DMS53 treated with DMSO at 0.1 percent for 48 hours (cell line): Measurements from ENCODE around the gene USH1C.

Experiments used
- DNase-seq: peaks from one replicate; lab custom pipeline; 2025; ENCODE audit not compliant: unreplicated experiment; lab: John Stamatoyannopoulos, UW

Gene USH1C

DNA sequence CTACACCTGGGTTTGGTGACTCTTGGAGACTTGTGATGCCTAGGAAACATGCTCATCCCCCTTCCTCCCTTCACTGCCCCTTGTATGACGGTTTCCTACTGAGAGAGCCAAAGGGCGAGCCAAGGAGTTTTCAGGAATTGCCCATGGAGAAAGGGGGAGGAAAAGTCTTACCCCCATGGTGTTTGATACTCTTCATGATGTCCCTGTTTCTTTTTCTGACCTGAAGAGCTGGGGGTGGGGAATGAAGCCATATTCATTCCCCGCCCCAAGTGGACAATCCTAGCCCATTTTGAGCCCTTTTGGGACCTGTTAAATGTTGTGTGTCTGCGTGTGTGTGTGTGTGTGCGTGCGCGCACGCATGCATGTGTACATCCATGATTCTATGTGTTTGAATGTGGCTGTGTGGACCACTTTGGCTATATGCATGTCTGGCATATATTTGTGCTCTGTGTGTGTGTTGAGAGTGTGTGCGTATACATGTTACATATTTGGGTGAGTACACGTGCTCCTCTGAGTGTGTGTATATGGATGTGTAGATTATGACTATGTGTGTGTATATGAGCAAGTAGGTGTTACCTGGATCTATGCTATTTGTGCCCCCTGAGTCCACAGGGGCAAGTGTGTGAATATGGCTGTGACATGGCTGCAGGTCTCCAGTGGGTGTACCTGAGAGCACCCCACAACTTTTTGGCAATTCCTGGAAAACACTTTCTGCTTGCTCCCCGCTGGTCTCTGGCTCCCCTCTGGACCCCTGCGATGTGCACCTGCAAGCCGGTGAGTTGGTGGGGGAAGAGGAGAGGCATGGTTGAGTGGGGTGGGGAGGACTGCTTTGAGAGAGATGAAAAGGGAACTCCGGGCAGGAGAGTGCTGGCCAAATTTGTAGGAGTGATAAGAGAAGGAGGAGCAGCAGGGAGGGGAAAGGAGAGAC is 27.5 kb upstream of the USH1C start:
- DNase-seq, result no peak

DNA sequence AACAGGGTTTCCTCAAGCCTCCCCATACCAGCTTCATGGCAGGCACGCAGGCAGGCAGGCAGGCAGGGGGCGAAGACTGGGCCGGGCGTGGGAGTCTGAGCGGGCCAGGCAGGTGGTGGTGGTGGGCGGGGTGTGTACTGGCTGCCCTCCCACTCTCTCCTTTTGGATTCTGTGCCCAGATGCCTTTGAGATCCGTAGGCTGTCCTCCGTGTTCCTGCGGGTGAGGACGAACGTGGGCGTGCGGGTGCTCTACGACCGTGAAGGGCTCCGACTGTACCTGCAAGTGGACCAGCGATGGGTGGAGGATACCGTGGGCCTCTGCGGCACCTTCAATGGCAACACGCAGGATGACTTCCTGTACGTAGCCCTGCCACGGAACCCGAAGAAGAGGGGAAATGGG is 25.8 kb upstream of the USH1C start:
- no peak for DNase-seq

DNA sequence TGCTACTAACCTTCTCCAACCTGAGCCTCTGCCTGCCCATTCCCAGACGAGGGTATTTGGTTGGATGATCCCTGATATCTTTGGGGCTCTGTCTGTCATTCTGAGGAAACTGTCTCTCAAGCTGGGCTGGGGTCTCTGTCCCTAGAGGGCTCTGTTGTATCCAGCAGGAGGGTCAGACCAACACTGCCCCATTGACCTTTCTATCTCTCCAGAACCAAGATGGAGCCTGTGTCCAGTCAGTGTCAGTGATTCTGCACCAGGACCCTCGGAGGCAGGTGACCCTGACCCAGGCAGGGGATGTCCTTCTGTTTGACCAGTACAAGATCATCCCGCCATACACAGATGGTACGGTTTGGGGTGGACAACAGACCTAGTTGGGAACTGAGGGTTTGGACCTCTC is 24.7 kb upstream of the USH1C start:
- DNase-seq, result no peak

DNA sequence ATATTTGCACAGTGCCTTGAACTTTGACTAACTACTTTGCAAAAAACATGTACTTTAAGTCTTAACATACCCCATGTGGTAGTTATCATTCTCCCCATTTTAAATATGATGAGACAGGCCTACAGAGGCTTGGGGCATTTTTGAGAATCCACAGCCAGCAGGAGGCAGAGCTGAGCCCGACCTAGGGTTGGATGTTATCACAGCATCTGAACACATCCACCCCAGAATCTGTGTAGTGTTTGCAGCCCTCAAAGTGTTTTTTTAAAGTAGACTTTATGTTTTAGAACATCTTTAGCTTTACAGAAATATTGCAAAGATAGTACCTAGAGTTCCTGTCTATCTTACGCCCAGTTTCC is 20.4 kb upstream of the USH1C start:
- no peak for DNase-seq

DNA sequence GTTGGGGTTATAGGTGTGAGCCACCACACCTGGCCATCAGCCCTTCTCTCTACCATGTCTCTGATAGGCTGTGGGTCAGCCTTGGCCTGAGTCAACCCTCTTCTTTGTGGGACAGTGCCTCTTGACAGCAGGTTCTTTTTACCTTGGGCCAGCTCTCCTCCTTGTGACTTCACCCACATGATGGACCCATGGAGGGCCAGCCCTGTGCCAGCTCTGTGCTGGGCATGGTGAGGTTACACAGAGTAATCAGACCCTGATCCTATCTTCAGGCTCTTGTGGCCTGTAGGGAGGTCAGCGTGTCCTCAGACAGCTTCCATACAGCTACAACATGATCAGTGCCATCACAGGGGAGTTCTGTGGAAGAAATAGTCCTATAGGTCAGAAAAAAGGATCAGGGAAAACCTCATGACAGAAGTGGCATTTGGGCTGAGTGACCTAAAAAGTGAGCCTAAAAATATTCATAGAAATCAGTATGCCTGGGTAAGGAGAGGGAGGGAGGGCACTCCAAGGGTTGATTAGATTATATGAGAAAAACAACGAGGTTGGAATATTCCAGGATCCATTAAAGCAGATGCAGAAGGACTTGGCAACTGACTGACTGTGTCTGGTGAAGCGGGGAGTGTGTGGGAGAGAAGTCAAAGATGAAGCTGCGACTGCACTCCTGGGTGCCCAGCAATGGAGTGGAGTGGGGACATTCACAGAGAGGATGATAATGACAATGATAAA is 19.9 kb upstream of the USH1C start:
- DNase-seq, result no peak

DNA sequence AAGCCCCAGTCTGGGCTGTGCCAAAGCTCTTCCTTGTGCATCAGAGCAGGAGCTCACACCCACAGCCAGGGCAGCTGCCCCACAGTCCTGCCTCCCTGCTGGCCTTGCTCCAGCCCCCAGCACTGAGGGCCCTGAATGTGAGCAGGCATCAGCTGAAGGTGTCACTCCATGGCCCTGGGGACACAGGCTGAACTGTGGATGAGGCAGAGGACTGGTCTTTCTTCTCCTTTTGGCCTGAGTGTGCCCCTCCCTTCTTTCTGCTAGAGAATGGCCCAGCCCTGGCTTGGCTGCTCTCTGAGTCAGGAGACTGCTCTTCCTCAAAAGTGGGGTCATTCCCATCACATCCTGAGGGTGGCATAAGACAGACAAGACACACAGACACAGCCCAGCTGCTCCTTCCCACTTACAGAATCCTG is 19.0 kb upstream of the USH1C start:
- DNase-seq, result peak; percentile 12

DNA sequence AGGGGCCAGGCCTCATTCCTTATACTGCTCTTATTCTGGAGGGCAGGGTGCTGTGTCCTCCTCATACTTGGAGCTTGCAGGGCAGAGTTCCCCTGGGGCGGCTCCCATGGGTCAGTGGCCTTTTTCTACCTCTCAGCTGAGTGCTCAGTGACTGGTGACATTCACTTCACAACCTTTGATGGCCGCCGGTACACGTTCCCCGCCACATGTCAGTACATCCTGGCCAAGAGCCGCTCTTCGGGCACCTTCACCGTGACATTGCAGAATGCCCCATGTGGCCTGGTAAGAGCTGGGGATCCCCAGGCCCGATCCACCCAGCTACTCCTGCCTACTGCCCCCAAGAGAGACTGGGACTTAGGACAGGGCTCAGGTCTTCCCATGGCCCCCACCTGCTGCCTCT is 17.3 kb upstream of the USH1C start:
- no peak for DNase-seq

DNA sequence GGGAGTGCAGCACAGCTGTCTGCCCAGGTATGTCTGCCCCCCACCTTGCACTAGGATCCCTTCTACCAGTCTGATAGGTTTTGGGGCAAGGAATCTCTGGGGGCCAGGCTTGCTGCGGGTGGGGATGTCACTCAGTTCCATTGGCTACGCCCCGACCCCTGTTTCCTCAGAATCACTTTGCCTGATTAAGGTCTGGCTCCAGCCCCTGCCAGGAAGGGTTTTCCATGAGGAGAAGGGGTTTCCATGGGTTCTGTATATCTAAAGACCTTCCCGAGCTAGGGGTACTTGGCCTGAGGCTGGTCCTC is 16.8 kb upstream of the USH1C start:
- no peak for DNase-seq

DNA sequence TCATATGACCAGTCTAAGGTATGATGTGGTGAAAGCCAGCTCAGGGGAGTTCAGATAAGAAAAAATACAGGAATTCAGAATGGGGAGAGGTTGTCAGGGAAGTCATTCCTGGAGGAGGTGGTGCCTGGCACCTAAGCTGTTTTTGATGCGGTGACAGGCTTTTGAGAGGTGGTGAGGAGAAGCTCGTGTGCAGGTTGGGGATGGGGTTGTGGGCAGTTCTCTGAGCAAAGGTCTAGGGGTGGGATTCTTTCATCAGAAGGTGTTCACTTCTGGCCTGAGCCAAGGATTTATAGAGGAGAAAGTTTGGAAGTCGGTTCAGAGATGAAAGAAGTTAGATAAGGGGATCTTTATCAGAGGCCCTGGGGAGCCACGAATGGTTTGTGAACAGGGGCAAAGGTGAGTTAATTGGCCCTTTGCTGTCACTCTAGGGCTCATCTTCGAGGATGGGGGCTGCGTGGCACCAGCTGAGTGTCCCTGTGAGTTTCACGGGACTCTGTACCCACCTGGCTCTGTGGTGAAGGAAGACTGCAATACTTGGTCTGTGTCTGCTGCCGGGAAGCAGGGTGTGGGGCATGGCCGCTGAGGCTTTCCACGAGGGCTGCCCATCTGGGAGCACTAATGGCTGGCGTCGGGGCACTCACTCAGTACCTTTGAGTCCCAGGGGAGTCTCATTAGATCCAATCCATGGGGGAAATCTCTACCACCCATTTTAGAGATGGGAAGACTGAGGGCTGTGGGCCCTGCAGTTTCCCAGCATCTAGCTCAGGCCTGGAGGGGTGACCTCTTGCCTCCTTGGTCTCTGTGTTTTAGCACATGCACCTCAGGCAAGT is 16.3 kb upstream of the USH1C start:
- no peak for DNase-seq

DNA sequence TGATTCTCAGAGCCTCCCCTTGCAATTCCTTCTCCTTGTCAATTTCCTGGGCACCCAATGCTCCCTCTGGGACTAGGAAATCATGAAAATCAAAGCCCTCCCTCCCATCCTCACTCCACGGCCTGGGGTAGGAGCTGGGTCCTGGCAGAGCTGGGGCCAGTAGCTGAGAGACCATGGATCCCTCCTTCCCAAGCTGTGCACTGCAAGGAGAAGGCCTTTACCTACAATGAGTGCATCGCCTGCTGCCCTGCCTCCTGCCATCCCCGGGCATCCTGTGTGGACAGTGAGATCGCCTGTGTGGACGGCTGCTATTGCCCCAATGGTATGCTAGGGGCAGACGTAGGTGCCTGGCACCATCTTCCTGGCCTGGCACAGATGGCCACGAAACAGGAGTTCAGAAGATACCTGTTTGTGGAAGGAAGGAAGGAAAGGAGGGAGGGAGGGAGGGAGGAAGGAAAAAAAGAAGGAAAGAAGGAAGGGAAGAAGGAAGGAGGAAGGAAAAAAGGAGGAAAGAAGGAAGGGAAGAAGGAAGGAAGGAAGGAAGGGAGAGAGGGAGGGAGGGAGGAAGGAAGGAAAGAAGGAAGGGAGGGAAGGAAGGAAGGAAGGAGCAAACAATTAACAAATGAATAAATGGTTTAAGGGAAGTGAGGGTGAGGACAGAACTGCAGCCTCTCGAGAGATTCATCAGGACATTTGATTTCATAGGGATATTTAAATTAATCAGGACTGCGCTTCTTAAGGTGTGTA is 15.3 kb upstream of the USH1C start:
- no peak for DNase-seq

DNA sequence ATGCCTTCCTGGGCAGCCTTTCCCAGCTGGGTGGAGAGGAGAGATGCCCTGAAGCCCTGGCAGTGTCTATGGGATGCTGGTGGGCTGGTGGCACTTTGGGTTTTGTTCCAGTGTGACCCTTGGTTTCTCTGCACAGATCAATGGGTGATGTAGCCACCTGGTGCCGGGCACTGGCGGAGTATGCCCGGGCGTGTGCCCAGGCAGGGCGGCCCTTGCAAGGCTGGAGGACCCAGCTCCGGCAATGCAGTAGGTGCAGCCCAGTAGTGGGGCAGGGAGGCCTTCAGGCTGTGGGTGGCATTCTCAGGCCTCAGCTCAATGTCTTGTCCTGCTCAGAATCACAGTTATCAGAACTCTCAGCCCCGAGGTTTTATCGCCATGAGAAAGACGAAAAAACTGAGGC is 14.7 kb upstream of the USH1C start:
- no peak for DNase-seq

DNA sequence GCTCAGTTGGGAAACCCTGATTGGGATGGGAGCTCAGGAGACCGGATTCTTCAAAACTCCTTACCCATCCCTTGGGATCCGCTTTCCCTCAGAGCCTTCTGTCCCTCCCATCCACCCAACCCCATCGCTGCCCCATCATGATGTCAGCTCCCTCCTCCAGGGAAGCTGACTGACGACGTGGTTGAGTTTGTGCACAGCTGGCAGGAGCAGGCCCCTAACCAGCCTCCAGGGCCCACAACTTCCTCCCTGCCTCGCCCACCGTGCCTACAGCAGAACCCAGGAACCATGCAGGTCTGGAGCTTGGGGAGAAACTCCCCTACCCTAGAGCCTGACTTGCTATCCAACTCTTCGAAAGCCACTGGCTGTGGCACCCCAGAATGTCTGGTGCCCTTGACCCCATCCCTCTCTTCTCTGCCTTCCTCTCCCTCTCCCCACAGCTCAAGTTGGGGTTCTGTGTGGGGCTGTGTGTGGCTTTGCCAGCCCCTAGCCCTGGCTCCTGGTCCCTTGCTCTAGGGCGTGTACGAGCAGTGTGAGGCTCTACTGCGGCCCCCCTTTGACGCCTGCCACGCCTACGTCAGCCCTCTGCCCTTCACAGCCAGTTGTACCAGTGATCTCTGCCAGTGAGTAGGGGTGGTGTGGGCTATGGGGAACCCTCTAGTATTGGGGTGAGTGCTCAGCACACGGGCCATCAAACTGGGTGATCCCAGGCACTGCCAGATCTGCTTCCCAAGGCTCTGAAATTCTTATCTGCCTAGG is 14.0 kb upstream of the USH1C start:
- DNase-seq, result no peak

DNA sequence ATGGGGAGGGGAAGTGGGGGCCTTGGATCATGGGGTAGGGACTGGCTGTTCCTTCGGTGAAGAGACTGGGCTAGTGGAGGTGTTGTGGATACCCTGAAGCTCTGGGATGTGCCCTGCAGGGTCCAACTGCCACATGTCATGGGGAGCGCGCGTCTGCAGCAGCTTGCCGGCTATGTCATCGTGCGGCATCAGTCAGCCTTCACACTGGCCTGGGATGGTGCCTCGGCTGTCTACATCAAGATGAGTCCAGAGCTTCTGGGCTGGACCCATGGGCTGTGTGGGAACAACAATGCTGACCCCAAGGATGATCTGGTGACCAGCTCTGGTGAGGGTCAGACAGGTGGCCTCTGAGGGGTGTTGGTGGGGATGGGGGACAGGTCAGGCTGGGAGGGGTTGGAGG is 12.8 kb upstream of the USH1C start:
- no peak for DNase-seq

DNA sequence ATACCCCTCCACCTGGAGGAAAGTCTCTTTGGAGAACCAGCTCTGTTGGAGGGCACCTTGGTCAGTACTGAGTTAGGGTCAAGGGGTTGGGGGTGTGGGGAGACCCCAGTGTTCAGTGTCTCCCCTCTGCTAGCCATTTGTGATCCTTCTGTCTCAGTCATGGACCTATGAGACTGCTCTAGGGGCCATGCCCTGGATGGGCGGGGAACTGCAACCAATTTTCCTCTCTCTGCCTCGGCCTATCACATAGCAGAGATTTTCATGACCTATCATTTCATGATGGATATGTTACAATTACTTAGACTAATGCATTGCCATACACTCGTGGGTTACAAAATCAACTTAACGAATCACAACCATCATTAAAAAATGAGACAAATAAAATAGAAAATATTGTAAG is 10.3 kb upstream of the USH1C start:
- DNase-seq, result no peak

DNA sequence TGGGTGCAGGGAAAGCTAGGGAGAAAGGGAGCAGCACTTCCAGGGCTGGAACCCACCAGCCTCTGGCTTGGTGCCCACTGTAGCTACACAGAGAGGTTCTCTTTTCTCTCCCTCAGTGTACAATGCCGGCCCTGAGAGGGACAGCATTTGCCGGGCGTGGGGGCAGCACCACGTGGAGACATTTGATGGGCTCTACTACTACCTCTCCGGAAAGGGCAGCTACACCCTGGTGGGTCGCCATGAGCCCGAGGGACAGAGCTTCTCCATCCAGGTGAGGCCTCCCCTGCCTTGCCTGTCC is 9.0 kb upstream of the USH1C start:
- no peak for DNase-seq

DNA sequence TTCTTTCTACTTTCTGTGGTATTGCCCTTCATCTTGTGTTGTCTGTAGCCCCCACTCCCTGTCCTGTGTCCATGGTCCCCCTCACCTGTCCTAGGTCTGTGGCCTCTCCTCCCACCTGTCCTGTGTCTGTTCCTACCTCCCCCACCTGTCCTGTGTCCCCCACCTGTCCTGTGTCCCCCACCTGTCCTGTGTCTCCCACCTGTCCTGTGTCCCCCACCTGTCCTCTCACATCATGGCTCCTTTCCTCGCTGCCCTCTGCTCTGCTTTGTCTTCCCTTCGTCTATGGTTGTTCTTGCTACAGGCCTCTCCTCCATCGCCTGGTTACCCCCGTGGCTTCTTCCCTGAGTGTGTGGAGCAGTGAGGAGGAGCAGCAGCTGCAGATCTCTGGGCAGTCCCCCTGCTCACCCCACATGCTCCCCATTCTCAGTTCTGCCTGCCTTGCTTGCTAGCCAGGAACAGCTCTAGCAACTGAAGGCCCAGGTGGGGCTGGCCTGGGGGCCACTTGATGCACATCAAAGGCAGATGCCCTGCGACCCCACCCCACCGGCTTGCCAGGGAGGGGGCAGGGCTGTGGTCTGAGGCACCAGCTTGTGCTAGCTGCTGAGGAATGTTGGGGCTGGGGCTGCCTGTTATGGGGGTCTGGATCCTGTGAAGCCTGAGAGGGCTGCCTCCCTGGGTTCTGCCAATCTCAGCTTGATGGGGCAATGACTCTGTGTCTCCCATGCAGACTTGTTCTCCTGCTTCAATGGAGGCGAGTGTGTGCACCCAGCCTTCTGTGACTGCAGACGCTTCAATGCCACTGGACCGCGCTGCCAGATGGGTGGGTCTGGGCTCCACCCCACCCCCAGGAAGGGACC is 8.4 kb upstream of the USH1C start:
- DNase-seq, result no peak

DNA sequence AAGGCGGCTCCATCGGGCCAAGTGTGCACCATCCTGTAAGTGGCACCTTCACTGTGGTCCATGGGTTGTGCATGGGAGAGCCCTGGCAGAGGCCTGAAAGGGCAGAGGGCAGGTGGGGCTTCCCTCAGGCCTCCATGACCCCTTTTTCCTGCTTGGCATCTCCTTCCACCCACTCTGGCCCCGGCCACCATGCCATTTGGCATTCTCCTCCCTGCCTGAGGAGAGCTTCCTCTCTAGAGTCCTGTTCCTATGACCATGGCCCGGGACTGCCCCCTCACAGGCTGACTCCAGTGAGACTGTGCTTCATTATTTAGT is 7.8 kb upstream of the USH1C start:
- DNase-seq, result no peak

DNA sequence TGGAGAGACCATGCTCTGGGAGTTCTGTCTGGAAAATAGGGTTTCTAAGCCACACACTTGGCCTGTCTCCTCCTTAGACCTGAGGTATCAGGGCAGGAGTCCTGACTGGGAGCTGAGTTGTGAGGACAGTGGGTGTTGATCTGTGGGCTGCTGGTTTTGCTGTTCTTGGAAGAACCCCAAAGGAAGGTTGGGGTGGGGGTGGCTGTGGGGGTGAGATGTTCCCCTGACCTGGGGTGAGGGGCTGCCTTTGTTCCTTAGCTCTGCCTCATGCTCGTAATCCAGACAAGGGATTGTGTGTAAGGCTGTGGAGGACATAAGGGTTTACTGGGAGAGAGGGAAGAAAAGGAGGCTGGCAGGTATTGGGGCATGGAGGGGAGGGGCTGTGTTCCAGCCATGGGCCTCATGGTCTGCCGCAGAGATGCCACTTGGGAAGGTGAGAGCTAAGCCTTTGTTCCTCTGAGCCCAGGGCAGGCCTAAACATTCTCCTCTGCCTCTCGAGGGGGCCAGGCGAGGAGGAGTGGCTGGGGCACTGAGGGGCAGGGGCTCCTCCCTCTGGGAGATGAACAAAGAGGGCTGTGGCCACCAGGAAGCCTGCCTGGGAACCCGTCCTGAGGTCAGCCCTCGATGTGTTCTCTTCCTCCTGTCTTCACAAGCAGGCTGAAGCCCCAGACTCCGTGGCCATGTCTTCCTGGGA is 7.3 kb upstream of the USH1C start:
- no peak for DNase-seq
